HG03060 (cell line): ENCODE data around the gene FER1L5.

ENCODE experiments used
- ATAC-seq: cut with Tn5 transposase; IDR thresholded peaks from one replicate; pipeline ENCODE4 v1.9.1; 2021; ENCODE audit warnings: low read depth, moderate number of reproducible peaks; ENCODE audit not compliant: unreplicated experiment

The FER1L5 gene

GRCh38 chr2:96679848-96680247, 37.3 kb downstream of the FER1L5 start:
- ATAC-seq: no peak

GRCh38 chr2:96680561-96681141, 38.1 kb downstream of the FER1L5 start:
- no peak for ATAC-seq

- ATAC-seq: no peak
These were observed 39.0 kb downstream of the FER1L5 start for GRCh38 chr2:96681540-96681939.

GRCh38 chr2:96683307-96683706, 40.7 kb downstream of the FER1L5 start:
- no peak for ATAC-seq

GRCh38 chr2:96683972-96684820, 41.6 kb downstream of the FER1L5 start:
- no peak for ATAC-seq

GRCh38 chr2:96684883-96685576, 42.5 kb downstream of the FER1L5 start:
- no peak for ATAC-seq

GRCh38 chr2:96685577-96686459, 43.3 kb downstream of the FER1L5 start:
- ATAC-seq: no peak

- no peak for ATAC-seq
These were observed 44.7 kb downstream of the FER1L5 start for GRCh38 chr2:96687266-96687665.

GRCh38 chr2:96687711-96688640, 45.4 kb downstream of the FER1L5 start:
- no peak for ATAC-seq

- ATAC-seq: no peak
These were observed 46.3 kb downstream of the FER1L5 start for GRCh38 chr2:96688649-96689430.

- ATAC-seq: no peak
These were observed 46.9 kb downstream of the FER1L5 start for GRCh38 chr2:96689431-96689991.

- no peak for ATAC-seq
These were observed 47.9 kb downstream of the FER1L5 start for GRCh38 chr2:96690306-96691021.

- ATAC-seq: no peak
These were observed 48.6 kb downstream of the FER1L5 start for GRCh38 chr2:96691022-96691612.

GRCh38 chr2:96692094-96692971, 49.8 kb downstream of the FER1L5 start:
- no peak for ATAC-seq

- ATAC-seq: no peak
These were observed 51.0 kb downstream of the FER1L5 start for GRCh38 chr2:96693286-96694200.
